ENCODE data around the gene ABHD18.
A peak's percentile ranks its signal among the peaks of the same experiment; 100 is the strongest.
"Not testable (repeated sequence)": the region's sequence is repeated elsewhere in the genome, so short reads cannot be mapped to it uniquely, and the experiment has no call there.

The ABHD18 gene

GRCh38 chr4:127993151-127993550 is 27.9 kb downstream of the ABHD18 start:
- no peak for DNase-seq (ENCODE audit: low read depth)

- DNase-seq (ENCODE audit: low read depth): no peak
These were observed 30.6 kb downstream of the ABHD18 start for GRCh38 chr4:127995776-127996175.

GRCh38 chr4:127996521-127996920 is 31.3 kb downstream of the ABHD18 start:
- DNase-seq (ENCODE audit: low read depth): not testable (repeated sequence)

GRCh38 chr4:127997534-127998388 is 32.6 kb downstream of the ABHD18 start:
- DNase-seq (ENCODE audit: low read depth): no peak

- peak; percentile 14 for DNase-seq (ENCODE audit: low read depth)
These were observed 41.4 kb downstream of the ABHD18 start for GRCh38 chr4:128006592-128006991.

GRCh38 chr4:128009428-128009827 is 44.2 kb downstream of the ABHD18 start:
- DNase-seq (ENCODE audit: low read depth): no peak

- no peak for DNase-seq (ENCODE audit: low read depth)
These were observed 60.1 kb downstream of the ABHD18 start for GRCh38 chr4:128025319-128025718.

GRCh38 chr4:128029907-128030306 is 64.7 kb downstream of the ABHD18 start:
- no peak for DNase-seq (ENCODE audit: low read depth)

- DNase-seq (ENCODE audit: low read depth): no peak
These were observed 66.7 kb downstream of the ABHD18 start for GRCh38 chr4:128031756-128032384.

GRCh38 chr4:128039568-128039967 is 74.4 kb downstream of the ABHD18 start:
- no peak for DNase-seq (ENCODE audit: low read depth)

GRCh38 chr4:128047019-128047418 is 81.8 kb downstream of the ABHD18 start:
- DNase-seq (ENCODE audit: low read depth): not testable (repeated sequence)

GRCh38 chr4:128047514-128047913 is 82.3 kb downstream of the ABHD18 start:
- not testable (repeated sequence) for DNase-seq (ENCODE audit: low read depth)

GRCh38 chr4:128051229-128051628 is 86.0 kb downstream of the ABHD18 start:
- not testable (repeated sequence) for DNase-seq (ENCODE audit: low read depth)

GRCh38 chr4:128054907-128055306 is 89.7 kb downstream of the ABHD18 start:
- not testable (repeated sequence) for DNase-seq (ENCODE audit: low read depth)

- DNase-seq (ENCODE audit: low read depth): not testable (repeated sequence)
These were observed 90.4 kb downstream of the ABHD18 start for GRCh38 chr4:128055441-128056206.

GRCh38 chr4:128056396-128056795 is 91.2 kb downstream of the ABHD18 start:
- no peak for DNase-seq (ENCODE audit: low read depth)

GRCh38 chr4:128060121-128060698 is 95.0 kb downstream of the ABHD18 start:
- DNase-seq (ENCODE audit: low read depth): no peak

- peak; percentile 76 for DNase-seq (ENCODE audit: low read depth)
These were observed 95.7 kb downstream of the ABHD18 start, which contains the start of gene LARP1B for GRCh38 chr4:128060699-128061565. LARP1B (plus strand) TSS chr4:128061312; CDS start chr4:128074952, 13,640 bp downstream.

GRCh38 chr4:128061566-128062536 is 96.6 kb downstream of the ABHD18 start:
- DNase-seq (ENCODE audit: low read depth): no peak

- DNase-seq (ENCODE audit: low read depth): not testable (repeated sequence)
These were observed 101.2 kb downstream of the ABHD18 start for GRCh38 chr4:128066453-128066820.
